Neural cell (in vitro differentiated cells): Measurements from ENCODE around the gene FRK. TPM values are rescaled to one million over a fixed set of nuclear protein-coding genes. Genes with fewer than 3 reads are reported as not detected.

Experiments
- H2AFZ ChIP-seq: fragments of 200-600, 300-800 bp; sonication (generic), shearing (Covaris generic); 2 replicates; pipeline ENCODE4 v1.6.0; 2014; ENCODE audit warnings: low read depth, mild to moderate bottlenecking, antibody characterized with exemption, low read length, moderate library complexity
- H3F3A ChIP-seq: fragments of 200-600 bp; shearing (Covaris generic); 2 replicates; pipeline ENCODE4 v1.6.1; 2016; ENCODE audit warnings: mild to moderate bottlenecking, moderate library complexity, mixed read lengths, antibody characterized with exemption, low read length; ENCODE audit not compliant: insufficient read depth, poor library complexity, severe bottlenecking
- H3K27ac ChIP-seq: fragments of 200-600, 300-800 bp; sonication (generic), shearing (Covaris generic); 2 replicates; pipeline ENCODE4 v1.5.1; 2014; ENCODE audit warnings: mild to moderate bottlenecking, low read length, moderate library complexity
- H3K27me3 ChIP-seq: fragments of 300-800, 200-600 bp; sonication (generic), shearing (Covaris generic); 2 replicates; pipeline ENCODE4 v1.6.0; 2014; ENCODE audit warnings: mild to moderate bottlenecking, low read depth, low read length, moderate library complexity; ENCODE audit not compliant: insufficient read depth
- H3K36me3 ChIP-seq: fragments of 300-800, 200-600 bp; sonication (generic), shearing (Covaris generic); 2 replicates; pipeline ENCODE4 v1.5.1; 2014; ENCODE audit warnings: mild to moderate bottlenecking, antibody characterized with exemption, low read length, moderate library complexity; ENCODE audit not compliant: insufficient read depth
- H3K4me2 ChIP-seq: fragments of 300-800, 200-600 bp; sonication (generic), shearing (Covaris generic); 2 replicates; pipeline ENCODE4 v1.6.0; 2014; ENCODE audit warnings: mild to moderate bottlenecking, low read length
- H3K4me3 ChIP-seq: fragments of 300-800, 200-600 bp; sonication (generic), shearing (Covaris generic); 2 replicates; pipeline ENCODE4 v1.5.1; 2014; ENCODE audit warnings: mild to moderate bottlenecking, low read length, moderate library complexity
- H3K79me2 ChIP-seq: fragments of 200-600 bp; shearing (Covaris generic); replicated peaks from 2 replicates; pipeline ENCODE4 v1.6.0; 2014; ENCODE audit warnings: mild to moderate bottlenecking, low read length, moderate library complexity; ENCODE audit not compliant: insufficient read depth
- H3K9ac ChIP-seq: fragments of 300-800, 200-600 bp; sonication (generic), shearing (Covaris generic); 2 replicates; pipeline ENCODE4 v1.6.1; 2016; ENCODE audit warnings: mild to moderate bottlenecking, low read length, mixed read lengths
- H3K9me2 ChIP-seq: fragments of 200-600 bp; shearing (Covaris generic); 2 replicates; pipeline ENCODE4 v1.6.1; 2016; ENCODE audit warnings: mild to moderate bottlenecking, low read length, mixed read lengths; ENCODE audit not compliant: insufficient read depth
- H3K9me3 ChIP-seq: fragments of 200-600, 300-800 bp; sonication (generic), shearing (Covaris generic); 2 replicates; pipeline ENCODE4 v1.6.1; 2016; ENCODE audit warnings: mild to moderate bottlenecking, mixed run types, low read length, moderate library complexity, mixed read lengths
- H4K20me1 ChIP-seq: fragments of 200-600 bp; shearing (Covaris generic); 2 replicates; pipeline ENCODE4 v1.6.1; 2016; ENCODE audit warnings: mild to moderate bottlenecking, mixed run types; ENCODE audit not compliant: insufficient read depth
- EP300 ChIP-seq: fragments of 450-650 bp; conservative IDR thresholded peaks from 2 replicates; pipeline ENCODE4 v1.6.1; 2014; ENCODE audit warnings: antibody characterized with exemption, mild to moderate bottlenecking, moderate library complexity; ENCODE audit not compliant: poor library complexity, severe bottlenecking
- EZH2 ChIP-seq: fragments of 200-600, 300-800 bp; shearing (Covaris generic), sonication (generic); IDR thresholded peaks from 2 replicates; pipeline ENCODE4 v1.6.1; 2014; ENCODE audit warnings: antibody characterized with exemption, low read length, borderline replicate concordance, mild to moderate bottlenecking; ENCODE audit not compliant: insufficient read depth, poor library complexity, severe bottlenecking
- MXI1 ChIP-seq: fragments of 450-650 bp; conservative IDR thresholded peaks from 2 replicates; pipeline ENCODE4 v1.6.1; 2014; ENCODE audit warnings: antibody characterized with exemption, mild to moderate bottlenecking; ENCODE audit not compliant: poor library complexity, severe bottlenecking
- POLR2AphosphoS5 ChIP-seq: IDR thresholded peaks from 2 replicates; pipeline ENCODE4 v1.6.1; 2012
- RAD21 ChIP-seq: fragments of 450-650 bp; conservative IDR thresholded peaks from 2 replicates; pipeline ENCODE4 v1.6.1; 2014; ENCODE audit warnings: antibody characterized with exemption, mild to moderate bottlenecking, moderate library complexity
- SMC3 ChIP-seq: fragments of 450-650 bp; conservative IDR thresholded peaks from 2 replicates; pipeline ENCODE4 v1.6.1; 2014; ENCODE audit warnings: antibody characterized with exemption, mild to moderate bottlenecking, moderate library complexity; ENCODE audit not compliant: poor library complexity
- TAF1 ChIP-seq: IDR thresholded peaks from 2 replicates; pipeline ENCODE4 v1.6.1; 2012; ENCODE audit warnings: low read depth
- polyA plus RNA-seq: library from polyadenylated mRNA; depleted of rRNA; stranded (reverse); fragments of >200 nt; gene quantifications from 2 replicates; pipeline ENCODE4 v1.2.3, GENCODE V29; 2014
- TF ChIP-seq, protein P1 (sequence below): IDR thresholded peaks from 2 replicates; pipeline ENCODE4 v1.6.1; 2012; ENCODE audit warnings: borderline replicate concordance
- TF ChIP-seq, protein P2 (sequence below): fragments of 450-650 bp; IDR thresholded peaks from 2 replicates; pipeline ENCODE4 v1.5.1; 2014; ENCODE audit warnings: antibody characterized with exemption, mild to moderate bottlenecking, moderate library complexity; ENCODE audit not compliant: poor library complexity, severe bottlenecking

FRK gene
- polyA plus RNA-seq, 1 donor from 2014 or later, result not detected

DNA sequence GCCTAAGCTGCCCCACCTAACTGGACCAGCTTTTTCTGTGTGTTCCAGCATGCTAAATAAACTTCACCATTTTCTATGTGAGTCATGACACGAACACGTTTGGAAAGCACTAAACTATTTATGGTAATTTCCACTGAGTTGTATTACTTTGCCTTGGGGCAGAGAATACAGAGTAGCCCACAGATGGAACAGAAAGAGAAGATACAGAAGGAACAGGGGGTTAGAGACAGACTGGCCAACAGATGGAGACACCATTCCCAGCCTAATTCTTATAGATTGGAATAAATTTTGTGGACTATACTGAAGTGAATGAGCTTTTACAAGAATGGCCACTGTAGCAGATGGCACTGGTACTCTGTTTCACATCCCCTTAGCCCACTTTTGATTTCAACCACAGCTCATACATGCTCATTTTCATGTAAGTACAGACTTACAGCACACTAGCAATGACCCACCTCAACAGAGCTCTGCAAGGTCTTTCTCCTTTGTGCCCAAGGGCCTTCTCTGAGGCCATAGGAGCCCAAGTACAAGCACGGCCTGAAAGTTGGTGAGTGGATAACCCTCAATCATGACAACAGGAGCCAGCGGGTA, 26.8 kb upstream of the FRK start:
- no peaks in the 10 kb centered on the region for H3K9me3 ChIP-seq
- no peaks in the 10 kb centered on the region for H3K27me3 ChIP-seq
- no peaks in the 10 kb centered on the region for H3K79me2 ChIP-seq
- TF ChIP-seq, protein P1, sequence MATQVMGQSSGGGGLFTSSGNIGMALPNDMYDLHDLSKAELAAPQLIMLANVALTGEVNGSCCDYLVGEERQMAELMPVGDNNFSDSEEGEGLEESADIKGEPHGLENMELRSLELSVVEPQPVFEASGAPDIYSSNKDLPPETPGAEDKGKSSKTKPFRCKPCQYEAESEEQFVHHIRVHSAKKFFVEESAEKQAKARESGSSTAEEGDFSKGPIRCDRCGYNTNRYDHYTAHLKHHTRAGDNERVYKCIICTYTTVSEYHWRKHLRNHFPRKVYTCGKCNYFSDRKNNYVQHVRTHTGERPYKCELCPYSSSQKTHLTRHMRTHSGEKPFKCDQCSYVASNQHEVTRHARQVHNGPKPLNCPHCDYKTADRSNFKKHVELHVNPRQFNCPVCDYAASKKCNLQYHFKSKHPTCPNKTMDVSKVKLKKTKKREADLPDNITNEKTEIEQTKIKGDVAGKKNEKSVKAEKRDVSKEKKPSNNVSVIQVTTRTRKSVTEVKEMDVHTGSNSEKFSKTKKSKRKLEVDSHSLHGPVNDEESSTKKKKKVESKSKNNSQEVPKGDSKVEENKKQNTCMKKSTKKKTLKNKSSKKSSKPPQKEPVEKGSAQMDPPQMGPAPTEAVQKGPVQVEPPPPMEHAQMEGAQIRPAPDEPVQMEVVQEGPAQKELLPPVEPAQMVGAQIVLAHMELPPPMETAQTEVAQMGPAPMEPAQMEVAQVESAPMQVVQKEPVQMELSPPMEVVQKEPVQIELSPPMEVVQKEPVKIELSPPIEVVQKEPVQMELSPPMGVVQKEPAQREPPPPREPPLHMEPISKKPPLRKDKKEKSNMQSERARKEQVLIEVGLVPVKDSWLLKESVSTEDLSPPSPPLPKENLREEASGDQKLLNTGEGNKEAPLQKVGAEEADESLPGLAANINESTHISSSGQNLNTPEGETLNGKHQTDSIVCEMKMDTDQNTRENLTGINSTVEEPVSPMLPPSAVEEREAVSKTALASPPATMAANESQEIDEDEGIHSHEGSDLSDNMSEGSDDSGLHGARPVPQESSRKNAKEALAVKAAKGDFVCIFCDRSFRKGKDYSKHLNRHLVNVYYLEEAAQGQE, result no peak
- TF ChIP-seq EP300 (no peak), TAF1 (no peak), POLR2AphosphoS5 (no peak), EZH2 (no peak), MXI1 (no peak), RAD21 (no peak), SMC3 (no peak)
- TF ChIP-seq, protein P2, sequence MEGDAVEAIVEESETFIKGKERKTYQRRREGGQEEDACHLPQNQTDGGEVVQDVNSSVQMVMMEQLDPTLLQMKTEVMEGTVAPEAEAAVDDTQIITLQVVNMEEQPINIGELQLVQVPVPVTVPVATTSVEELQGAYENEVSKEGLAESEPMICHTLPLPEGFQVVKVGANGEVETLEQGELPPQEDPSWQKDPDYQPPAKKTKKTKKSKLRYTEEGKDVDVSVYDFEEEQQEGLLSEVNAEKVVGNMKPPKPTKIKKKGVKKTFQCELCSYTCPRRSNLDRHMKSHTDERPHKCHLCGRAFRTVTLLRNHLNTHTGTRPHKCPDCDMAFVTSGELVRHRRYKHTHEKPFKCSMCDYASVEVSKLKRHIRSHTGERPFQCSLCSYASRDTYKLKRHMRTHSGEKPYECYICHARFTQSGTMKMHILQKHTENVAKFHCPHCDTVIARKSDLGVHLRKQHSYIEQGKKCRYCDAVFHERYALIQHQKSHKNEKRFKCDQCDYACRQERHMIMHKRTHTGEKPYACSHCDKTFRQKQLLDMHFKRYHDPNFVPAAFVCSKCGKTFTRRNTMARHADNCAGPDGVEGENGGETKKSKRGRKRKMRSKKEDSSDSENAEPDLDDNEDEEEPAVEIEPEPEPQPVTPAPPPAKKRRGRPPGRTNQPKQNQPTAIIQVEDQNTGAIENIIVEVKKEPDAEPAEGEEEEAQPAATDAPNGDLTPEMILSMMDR, result no peak
- no peak overlapping the region for H3K4me3 ChIP-seq
- no peaks in the 10 kb centered on the region for H3K36me3 ChIP-seq
- H4K20me1 ChIP-seq, result no peaks in the 10 kb centered on the region
- no peak overlapping the region for H3K27ac ChIP-seq
- H3K9ac ChIP-seq, result no peak overlapping the region
- no peak overlapping the region for H3K4me2 ChIP-seq
- no peak overlapping the region for H2AFZ ChIP-seq
- H3F3A ChIP-seq, result no peaks in the 10 kb centered on the region
- no peaks in the 10 kb centered on the region for H3K9me2 ChIP-seq

DNA sequence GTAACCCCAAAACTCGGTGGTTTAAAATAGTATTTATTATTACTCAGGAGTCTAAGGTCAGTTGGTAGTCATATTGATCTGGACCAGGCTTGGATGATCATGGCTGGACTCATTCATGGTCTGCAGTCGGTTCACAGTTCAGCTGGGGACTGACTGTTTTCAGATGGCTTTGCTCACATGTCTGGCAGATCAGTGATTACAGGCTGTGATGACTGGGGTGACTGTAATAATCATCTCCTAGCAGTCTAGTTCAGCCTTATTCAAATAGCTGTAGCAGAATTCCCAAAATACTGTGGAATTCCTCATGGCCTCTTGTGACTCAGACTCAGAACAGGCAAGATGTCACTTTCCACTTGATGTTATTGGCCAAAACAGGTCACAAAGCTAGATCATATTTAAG, 23.6 kb upstream of the FRK start:
- Histone ChIP-seq H3K36me3 (no peaks in the 10 kb centered on the region), H3K9me2 (no peaks in the 10 kb centered on the region), H3K27ac (no peak overlapping the region), H3K27me3 (no peaks in the 10 kb centered on the region), H3K9ac (no peak overlapping the region), H3K4me3 (no peak overlapping the region), H3F3A (no peaks in the 10 kb centered on the region), H4K20me1 (no peaks in the 10 kb centered on the region), H2AFZ (no peak overlapping the region), H3K79me2 (no peaks in the 10 kb centered on the region), H3K4me2 (no peak overlapping the region), H3K9me3 (no peaks in the 10 kb centered on the region)
- TF ChIP-seq TAF1 (no peak), MXI1 (no peak), SMC3 (no peak), RAD21 (no peak), POLR2AphosphoS5 (no peak), EP300 (no peak)
- TF ChIP-seq, protein P2, result no peak
